HCT116 (cell line): ENCODE data around the gene KIAA1614.
"Not testable (repeated sequence)": the region's sequence is repeated elsewhere in the genome, so short reads cannot be mapped to it uniquely, and the experiment has no call there.

Experiments used
- CEBPB ChIP-seq: IDR thresholded peaks from 2 replicates; pipeline ENCODE4 v1.6.1; 2012; ENCODE audit warnings: low read depth
- EGR1 ChIP-seq: IDR thresholded peaks from 2 replicates; pipeline ENCODE4 v1.6.1; 2012; ENCODE audit warnings: low read depth
- EZH2 ChIP-seq: fragments of 200-600 bp; sonication (generic); IDR thresholded peaks from 2 replicates; pipeline ENCODE4 v1.6.1; 2017; ENCODE audit warnings: antibody characterized with exemption, mixed run types
- EZH2phosphoT487 ChIP-seq: fragments of 200-600 bp; IDR thresholded peaks from 2 replicates; pipeline ENCODE4 v1.6.1; 2018; ENCODE audit warnings: antibody characterized with exemption, borderline replicate concordance
- POLR2A ChIP-seq: IDR thresholded peaks from 2 replicates; pipeline ENCODE4 v1.7.0; 2011; ENCODE audit warnings: borderline replicate concordance; ENCODE audit not compliant: insufficient read depth, insufficient read length; ENCODE audit errors: extremely low read depth
- POLR2AphosphoS5 ChIP-seq: IDR thresholded peaks from 2 replicates; pipeline ENCODE4 v1.6.1; 2011; ENCODE audit warnings: mild to moderate bottlenecking, low read depth, low read length, moderate library complexity
- RAD21 ChIP-seq: IDR thresholded peaks from 2 replicates; pipeline ENCODE4 v1.6.1; 2012; ENCODE audit warnings: low read depth, mild to moderate bottlenecking
- SIN3A ChIP-seq: IDR thresholded peaks from 2 replicates; pipeline ENCODE4 v1.6.1; 2012; ENCODE audit warnings: low read depth
- SP1 ChIP-seq: IDR thresholded peaks from 2 replicates; pipeline ENCODE4 v1.6.1; 2012; ENCODE audit warnings: low read depth
- TCF7L2 ChIP-seq: IDR thresholded peaks from 2 replicates; pipeline ENCODE4 v1.7.0; 2011; ENCODE audit warnings: borderline replicate concordance, inconsistent platforms; ENCODE audit not compliant: insufficient read depth, insufficient read length; ENCODE audit errors: extremely low read depth
- TF ChIP-seq, protein P1 (sequence below), 3 experiments: fragments of 200-600 bp in 1 of 3; sonication (generic) in 1 of 3; IDR thresholded peaks in 2 of 3; conservative IDR thresholded peaks in 1 of 3; 2 replicates each; pipeline ENCODE4 v1.5.1; 2012 to 2017; ENCODE audit warnings: low read depth in 2 of 3, low read length in 2 of 3, antibody characterized with exemption in 1 of 3, borderline replicate concordance in 1 of 3, control low read depth in 1 of 3, mild to moderate bottlenecking in 1 of 3, mixed read lengths in 1 of 3, mixed run types in 1 of 3, moderate library complexity in 1 of 3; ENCODE audit not compliant: insufficient read depth in 1 of 3
- TF ChIP-seq, protein P2 (sequence below): IDR thresholded peaks from 2 replicates; pipeline ENCODE4 v1.6.1; 2012; ENCODE audit warnings: low read depth
- TF ChIP-seq, protein P3 (sequence below): IDR thresholded peaks from 2 replicates; pipeline ENCODE4 v1.6.1; 2011; ENCODE audit warnings: mild to moderate bottlenecking, low read length, moderate library complexity; ENCODE audit not compliant: insufficient replicate concordance; ENCODE audit errors: extremely low read depth
- TF ChIP-seq, protein P4 (sequence below): IDR thresholded peaks from 2 replicates; pipeline ENCODE4 v1.6.1; 2012

DNA sequence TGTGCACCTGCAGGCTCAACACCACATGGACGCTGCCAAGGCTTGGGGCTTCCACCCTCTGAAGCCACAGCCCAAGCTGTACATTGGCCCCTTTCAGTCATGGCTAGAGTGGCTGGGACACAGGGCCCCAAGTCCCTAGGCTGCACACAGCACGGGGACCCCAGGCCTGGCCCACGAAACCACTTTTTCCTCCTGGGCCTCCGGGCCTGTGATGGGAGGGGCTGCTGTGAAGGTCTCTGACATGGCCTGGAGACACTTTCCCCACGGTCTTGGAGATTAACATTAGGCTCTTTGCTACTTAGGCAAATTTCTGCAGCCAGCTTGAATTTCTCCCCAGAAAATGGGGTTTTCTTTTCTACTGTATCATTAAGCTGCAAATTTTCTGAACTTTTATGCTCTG is 46.9 kb downstream of the KIAA1614 start:
- TF ChIP-seq, protein P1, sequence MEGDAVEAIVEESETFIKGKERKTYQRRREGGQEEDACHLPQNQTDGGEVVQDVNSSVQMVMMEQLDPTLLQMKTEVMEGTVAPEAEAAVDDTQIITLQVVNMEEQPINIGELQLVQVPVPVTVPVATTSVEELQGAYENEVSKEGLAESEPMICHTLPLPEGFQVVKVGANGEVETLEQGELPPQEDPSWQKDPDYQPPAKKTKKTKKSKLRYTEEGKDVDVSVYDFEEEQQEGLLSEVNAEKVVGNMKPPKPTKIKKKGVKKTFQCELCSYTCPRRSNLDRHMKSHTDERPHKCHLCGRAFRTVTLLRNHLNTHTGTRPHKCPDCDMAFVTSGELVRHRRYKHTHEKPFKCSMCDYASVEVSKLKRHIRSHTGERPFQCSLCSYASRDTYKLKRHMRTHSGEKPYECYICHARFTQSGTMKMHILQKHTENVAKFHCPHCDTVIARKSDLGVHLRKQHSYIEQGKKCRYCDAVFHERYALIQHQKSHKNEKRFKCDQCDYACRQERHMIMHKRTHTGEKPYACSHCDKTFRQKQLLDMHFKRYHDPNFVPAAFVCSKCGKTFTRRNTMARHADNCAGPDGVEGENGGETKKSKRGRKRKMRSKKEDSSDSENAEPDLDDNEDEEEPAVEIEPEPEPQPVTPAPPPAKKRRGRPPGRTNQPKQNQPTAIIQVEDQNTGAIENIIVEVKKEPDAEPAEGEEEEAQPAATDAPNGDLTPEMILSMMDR (IDR thresholded peaks at IDR 0.05 in 2 of 3, conservative IDR thresholded peaks at IDR 0.05 in 1 of 3; ENCODE audit: borderline replicate concordance in 1 of 3, insufficient read depth in 1 of 3, low read depth in 2 of 3, low read length in 2 of 3) = not testable (repeated sequence)
- TF ChIP-seq, protein P2, sequence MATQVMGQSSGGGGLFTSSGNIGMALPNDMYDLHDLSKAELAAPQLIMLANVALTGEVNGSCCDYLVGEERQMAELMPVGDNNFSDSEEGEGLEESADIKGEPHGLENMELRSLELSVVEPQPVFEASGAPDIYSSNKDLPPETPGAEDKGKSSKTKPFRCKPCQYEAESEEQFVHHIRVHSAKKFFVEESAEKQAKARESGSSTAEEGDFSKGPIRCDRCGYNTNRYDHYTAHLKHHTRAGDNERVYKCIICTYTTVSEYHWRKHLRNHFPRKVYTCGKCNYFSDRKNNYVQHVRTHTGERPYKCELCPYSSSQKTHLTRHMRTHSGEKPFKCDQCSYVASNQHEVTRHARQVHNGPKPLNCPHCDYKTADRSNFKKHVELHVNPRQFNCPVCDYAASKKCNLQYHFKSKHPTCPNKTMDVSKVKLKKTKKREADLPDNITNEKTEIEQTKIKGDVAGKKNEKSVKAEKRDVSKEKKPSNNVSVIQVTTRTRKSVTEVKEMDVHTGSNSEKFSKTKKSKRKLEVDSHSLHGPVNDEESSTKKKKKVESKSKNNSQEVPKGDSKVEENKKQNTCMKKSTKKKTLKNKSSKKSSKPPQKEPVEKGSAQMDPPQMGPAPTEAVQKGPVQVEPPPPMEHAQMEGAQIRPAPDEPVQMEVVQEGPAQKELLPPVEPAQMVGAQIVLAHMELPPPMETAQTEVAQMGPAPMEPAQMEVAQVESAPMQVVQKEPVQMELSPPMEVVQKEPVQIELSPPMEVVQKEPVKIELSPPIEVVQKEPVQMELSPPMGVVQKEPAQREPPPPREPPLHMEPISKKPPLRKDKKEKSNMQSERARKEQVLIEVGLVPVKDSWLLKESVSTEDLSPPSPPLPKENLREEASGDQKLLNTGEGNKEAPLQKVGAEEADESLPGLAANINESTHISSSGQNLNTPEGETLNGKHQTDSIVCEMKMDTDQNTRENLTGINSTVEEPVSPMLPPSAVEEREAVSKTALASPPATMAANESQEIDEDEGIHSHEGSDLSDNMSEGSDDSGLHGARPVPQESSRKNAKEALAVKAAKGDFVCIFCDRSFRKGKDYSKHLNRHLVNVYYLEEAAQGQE = not testable (repeated sequence)
- not testable (repeated sequence) for TF ChIP-seq EZH2, POLR2A, EGR1, CEBPB, SP1, POLR2AphosphoS5, RAD21, EZH2phosphoT487, TCF7L2, SIN3A
- TF ChIP-seq, protein P3, sequence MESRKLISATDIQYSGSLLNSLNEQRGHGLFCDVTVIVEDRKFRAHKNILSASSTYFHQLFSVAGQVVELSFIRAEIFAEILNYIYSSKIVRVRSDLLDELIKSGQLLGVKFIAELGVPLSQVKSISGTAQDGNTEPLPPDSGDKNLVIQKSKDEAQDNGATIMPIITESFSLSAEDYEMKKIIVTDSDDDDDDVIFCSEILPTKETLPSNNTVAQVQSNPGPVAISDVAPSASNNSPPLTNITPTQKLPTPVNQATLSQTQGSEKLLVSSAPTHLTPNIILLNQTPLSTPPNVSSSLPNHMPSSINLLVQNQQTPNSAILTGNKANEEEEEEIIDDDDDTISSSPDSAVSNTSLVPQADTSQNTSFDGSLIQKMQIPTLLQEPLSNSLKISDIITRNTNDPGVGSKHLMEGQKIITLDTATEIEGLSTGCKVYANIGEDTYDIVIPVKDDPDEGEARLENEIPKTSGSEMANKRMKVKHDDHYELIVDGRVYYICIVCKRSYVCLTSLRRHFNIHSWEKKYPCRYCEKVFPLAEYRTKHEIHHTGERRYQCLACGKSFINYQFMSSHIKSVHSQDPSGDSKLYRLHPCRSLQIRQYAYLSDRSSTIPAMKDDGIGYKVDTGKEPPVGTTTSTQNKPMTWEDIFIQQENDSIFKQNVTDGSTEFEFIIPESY = not testable (repeated sequence)
- TF ChIP-seq, protein P4, sequence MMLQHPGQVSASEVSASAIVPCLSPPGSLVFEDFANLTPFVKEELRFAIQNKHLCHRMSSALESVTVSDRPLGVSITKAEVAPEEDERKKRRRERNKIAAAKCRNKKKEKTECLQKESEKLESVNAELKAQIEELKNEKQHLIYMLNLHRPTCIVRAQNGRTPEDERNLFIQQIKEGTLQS = not testable (repeated sequence)
